GM18870 (cell line): Measurements from ENCODE around the gene EPB41L4A.

Experiments
- ATAC-seq: cut with Tn5 transposase; IDR thresholded peaks from one replicate; pipeline ENCODE4 v1.9.1; 2021; ENCODE audit warnings: moderate library complexity; ENCODE audit not compliant: unreplicated experiment

Gene EPB41L4A

GRCh38 chr5:112165897-112166737 is 253.0 kb downstream of the EPB41L4A start:
- no peak for ATAC-seq

- ATAC-seq: no peak
Observed at GRCh38 chr5:112165399-112165798, 253.7 kb downstream of the EPB41L4A start.

GRCh38 chr5:112163435-112163834 is 255.6 kb downstream of the EPB41L4A start:
- no peak for ATAC-seq

DNA sequence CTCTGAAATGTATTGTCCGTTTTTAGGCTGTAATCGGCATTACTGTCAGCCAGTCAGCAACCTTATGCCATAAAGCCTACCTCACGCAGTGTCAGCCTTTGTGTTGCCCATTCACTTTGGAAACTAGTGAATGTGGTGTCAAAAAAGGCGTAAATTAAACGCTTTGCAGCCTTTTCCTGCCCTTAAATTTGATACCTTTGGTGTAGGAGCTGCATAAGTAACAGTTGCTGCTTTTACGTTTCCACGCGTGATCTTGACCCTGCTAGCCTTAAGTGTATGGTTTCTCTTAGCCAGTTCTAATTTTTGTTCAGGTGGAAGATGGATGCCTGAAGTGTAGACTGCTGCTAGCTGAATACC is 257.7 kb downstream of the EPB41L4A start:
- ATAC-seq: no peak

DNA sequence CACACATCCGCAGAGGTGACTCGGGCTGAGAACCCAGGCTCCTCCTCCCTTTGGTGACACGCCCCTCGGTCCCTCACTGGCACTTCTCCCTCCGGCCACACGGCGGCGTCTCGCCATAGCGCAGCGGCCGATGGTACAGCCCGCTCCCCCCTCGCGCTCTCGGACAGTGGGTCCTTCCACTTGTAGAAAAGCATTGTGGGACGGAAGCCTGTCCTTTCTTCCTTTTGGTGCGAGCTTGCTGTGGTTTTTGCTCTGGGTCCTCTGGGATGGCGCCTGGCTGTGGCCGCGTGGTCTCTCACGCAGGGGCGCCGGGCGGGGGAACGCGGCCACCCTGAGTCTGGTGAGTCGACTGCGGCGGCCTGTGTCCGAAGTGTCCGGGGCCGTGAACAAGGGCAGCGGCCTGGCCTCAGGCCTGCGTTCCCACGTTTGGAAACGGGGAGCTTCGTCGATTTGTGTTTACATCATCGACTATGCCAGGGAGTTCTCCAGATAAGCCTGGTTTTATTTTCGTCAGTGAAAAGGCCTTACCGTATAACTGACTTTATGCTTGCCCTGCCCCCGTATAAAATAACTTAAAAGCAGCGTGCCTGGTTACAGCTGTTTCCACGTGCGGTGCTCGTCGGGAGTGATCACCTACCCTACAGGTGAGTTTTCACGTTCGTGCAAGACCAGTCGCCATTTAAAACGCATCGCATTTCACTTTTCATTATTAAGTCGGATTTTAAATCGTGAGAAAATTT is 258.3 kb downstream of the EPB41L4A start:
- peak; percentile 89 for ATAC-seq

DNA sequence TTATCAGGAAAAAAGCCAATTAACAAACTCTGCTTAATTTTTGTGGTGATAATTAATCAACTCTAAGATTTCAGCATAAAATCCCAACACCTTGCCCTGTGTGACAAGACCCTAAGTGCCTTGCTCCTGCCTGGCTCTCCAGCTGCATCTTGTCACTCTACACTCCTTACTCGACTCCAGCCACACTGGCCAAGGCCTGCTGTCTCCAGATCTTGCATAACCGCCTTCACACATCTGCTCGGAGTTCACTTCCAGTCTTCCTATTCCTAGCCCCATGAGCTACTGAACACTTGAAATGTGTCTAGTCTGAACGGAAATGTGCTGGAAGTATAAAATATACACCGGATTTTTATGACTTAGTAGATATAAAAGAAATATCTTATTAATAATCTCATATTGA is 259.6 kb downstream of the EPB41L4A start:
- no peak for ATAC-seq

GRCh38 chr5:112156211-112156610 is 262.9 kb downstream of the EPB41L4A start:
- ATAC-seq: no peak

DNA sequence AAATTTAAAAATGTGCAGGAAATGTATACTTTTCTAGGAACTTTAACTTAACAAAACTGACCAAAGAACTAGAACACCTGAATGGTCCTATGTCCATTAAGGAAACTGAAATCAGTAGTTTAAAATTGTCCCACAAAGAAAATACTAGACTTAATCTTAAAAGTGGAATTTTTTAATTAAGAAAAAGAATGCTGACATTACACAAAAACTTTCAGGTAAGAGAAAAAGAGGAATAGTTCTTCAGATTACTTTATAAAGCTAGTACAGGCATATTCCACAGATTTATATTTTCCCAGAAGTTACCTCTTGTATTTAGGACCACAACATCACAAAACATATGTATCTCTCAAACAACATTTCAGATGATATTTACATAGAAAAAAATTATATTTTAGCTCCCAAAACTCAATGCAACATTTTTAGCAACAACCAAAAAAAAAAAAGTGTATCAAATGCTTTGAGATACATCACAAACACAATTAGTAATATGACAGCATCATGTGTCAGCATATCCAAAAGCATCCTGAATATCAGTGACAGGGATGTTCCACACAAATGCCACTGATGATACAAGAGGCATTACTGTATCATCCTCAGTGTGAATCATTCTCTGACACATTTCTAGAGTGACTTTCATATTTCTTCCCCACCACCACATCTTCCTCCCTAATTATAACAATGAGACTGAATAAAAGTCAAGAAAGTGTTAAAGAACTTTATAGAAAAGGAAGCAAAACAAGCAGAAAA is 264.0 kb downstream of the EPB41L4A start:
- no peak for ATAC-seq

DNA sequence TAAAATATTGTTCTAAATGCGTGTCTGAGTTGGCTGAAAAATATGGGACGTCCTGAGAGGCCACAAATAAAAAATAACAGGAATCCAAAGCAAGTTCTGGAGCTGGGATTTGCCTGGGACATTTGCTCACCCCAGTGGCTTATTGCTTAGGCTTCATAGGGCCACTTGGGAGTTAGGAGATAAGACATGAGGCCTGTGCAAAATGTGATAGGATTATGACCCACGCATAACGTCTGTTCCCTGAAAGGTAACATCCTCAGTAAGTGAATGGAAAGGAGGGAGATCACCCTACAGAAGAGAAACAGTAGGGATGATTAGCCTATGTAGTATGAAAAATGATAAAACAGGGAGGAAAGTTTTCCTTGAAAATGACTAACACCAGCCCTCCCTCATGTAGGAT is 269.4 kb downstream of the EPB41L4A start:
- ATAC-seq: no peak

DNA sequence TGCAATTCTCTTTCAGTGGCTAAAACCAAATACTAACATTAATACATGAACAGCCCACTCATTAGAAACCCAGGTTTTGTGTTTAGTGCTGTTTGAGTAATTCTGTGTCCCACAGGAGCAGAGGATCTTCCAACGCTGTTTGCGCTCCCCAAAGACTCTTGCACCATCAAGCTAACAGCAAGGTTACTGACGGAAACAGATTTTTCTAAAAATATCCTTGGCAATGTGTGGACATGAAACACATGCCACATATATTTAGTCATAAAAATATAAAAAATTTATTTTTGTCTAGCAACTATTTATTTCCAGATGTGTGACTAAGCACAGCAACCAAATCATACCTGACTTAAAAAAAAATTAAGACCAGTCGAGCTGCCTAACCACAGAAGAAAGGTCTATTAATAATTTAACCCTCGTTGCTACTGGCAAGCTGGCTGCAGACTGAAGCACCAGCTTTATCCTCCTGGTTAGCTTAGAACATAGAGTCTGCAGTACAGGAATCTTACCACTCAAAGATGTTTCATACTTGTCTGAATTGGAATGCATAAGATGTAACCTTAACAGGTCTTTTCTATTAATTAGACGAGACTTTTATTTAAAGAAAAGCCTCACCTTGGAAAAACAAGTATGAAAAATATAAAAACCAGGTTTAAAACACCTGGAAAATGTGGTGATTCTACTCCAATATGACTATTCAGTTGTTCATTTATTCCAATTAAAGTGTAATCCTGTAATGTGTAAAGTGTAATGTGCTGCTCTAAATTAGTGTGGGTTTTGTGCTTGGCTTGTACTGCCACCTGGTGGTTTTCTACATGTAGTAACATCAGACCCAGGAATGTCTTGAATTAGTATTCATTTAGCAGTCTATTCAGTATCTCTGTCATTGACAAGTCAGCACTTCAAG is 272.5 kb downstream of the EPB41L4A start:
- peak; percentile 68 for ATAC-seq

DNA sequence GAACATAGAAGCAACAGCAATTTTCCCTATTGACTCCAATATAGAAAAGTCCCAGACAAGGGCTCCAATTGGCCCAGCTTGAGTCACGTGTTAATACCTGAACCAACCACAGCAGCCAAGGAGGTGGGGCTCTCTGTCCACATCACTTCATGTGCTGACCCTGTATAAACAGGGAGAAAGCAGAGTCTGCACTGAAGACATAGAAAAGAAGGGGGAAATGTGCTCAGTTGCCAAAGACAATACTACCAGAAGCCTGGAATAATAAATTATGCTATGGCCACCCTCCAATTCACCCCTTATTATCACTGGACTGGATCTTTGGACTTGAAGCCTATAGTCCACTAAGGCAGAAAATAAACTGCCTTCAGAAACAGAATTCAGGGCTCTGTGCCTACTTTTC is 275.4 kb downstream of the EPB41L4A start:
- ATAC-seq: no peak

DNA sequence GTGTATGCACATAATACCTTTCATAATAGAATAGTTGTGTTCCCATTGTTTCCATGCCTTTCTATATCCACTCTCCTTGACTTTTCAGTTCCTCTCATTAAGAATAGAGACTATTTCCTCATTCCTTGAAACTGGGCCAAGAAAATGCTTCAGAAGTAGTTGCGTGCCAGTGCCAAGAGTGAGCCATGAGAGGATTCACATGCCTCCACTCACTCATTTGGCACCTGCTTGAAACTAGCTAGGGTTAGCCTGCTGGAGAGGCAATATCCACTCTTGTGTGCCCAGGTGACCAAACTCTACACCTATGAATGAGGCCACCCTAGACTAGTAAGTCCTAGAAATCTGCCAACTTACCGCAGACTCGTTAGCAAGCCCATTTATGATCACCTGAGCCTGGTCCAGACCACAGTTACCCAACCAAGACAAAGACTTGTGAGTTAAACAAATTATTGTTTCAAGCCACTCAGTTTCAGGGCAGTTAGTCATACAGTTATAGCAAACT is 276.3 kb downstream of the EPB41L4A start:
- peak; percentile 30 for ATAC-seq

DNA sequence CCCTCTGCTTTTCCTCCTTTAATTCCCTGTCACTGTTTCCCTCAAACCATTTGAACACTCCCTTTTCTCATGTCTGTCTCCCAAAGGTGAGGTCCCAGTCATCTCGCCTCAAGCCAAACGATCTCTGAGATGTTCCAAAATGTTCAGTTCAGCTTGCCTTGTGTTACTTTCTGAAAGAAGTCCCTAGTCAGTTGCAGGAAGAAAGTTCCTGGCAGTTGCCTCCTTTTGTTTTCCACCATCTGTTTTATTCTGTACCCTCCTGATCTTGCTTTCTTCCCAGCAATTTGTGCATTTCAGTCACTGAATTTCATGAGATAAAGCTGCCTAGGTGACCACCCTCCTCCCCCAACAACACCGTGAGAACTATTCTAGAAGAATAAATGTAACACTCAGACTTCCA is 277.5 kb downstream of the EPB41L4A start:
- no peak for ATAC-seq

- ATAC-seq: no peak
Observed at GRCh38 chr5:112138526-112138925, 280.6 kb downstream of the EPB41L4A start.

DNA sequence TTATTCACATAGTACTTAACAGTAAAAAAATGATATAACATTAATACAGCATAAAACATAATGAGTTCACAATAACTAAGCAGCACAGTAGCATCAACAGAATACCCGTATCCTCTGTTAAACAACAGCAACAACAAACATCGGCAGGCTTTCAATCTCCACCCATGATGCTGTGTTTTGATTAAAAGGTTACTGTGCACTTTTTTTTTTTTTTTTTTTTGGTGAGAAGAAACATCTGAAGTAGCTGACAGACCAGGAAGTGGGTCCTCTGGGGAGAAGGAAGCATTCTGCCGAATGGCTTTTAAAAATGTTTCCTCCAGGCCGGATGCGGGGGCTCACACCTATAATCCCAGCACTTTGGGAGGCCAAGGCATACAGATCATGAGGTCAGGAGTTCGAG is 282.3 kb downstream of the EPB41L4A start:
- no peak for ATAC-seq

- ATAC-seq: no peak
Observed at GRCh38 chr5:112127861-112128260, 291.2 kb downstream of the EPB41L4A start.

GRCh38 chr5:112126982-112127381 is 292.1 kb downstream of the EPB41L4A start:
- no peak for ATAC-seq

- ATAC-seq: no peak
Observed at GRCh38 chr5:112125903-112126302, 293.2 kb downstream of the EPB41L4A start.

GRCh38 chr5:112124788-112125187 is 294.3 kb downstream of the EPB41L4A start:
- no peak for ATAC-seq

DNA sequence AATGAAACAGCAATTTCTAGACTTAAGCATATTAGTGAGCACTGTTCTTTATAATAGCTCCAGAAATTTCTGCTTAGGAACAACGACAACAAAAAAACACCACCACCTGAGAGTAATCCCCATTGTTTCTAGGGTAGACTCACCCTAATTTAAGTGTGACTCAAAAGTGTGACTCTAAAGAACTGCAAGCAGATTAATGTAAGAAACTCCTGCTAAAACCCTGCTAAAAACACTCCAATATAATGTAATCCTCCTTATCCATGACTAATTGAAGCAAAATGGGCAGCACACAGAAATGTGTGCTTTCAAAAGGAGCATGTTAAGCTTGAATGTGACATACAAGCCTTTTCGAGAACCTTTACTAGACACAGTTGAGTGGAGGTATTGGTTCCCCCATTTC is 296.0 kb downstream of the EPB41L4A start:
- ATAC-seq: no peak
